Transverse colon (tissue), 4 donors: Measurements from ENCODE around the gene RHOT1. TPM values are rescaled to one million over a fixed set of nuclear protein-coding genes. Genes with fewer than 3 reads are reported as not detected.

ENCODE experiments used
- DNase-seq: peaks from one replicate; pipeline ENCODE4 v3.0.0-alpha.2; 2019
- H3K27ac ChIP-seq, 4 donors: fragments of 200-600 bp; sonication (generic); 2 replicates each; pipeline ENCODE4 v1.5.1; 2016 to 2018; ENCODE audit warnings: inconsistent platforms in 4 of 4
- H3K27me3 ChIP-seq: fragments of 200-600 bp; sonication (generic); 2 replicates; pipeline ENCODE4 v1.5.1; 2017; ENCODE audit warnings: inconsistent platforms
- H3K36me3 ChIP-seq, 4 donors: fragments of 200-600 bp; sonication (generic); 2 replicates each; pipeline ENCODE4 v1.5.1; 2017 to 2019; ENCODE audit warnings: inconsistent platforms in 4 of 4
- H3K4me1 ChIP-seq, 4 donors: fragments of 200-600 bp; sonication (generic); 2 replicates each; pipeline ENCODE4 v1.5.1; 2017 to 2020; ENCODE audit warnings: inconsistent platforms in 4 of 4
- H3K4me3 ChIP-seq, 4 donors: fragments of 200-600 bp; sonication (generic); 1 replicate in 1 of 4; 2 replicates in 3 of 4; pipeline versions ENCODE4 v1.5.1 to v1.6.1; 2017 to 2019; ENCODE audit warnings: inconsistent platforms in 4 of 4
- H3K9me3 ChIP-seq, 2 donors: fragments of 200-600 bp; sonication (generic); 2 replicates each; pipeline ENCODE4 v1.5.1; 2017 to 2019; ENCODE audit warnings: inconsistent platforms in 2 of 2
- EP300 ChIP-seq: sonication (generic); formaldehyde crosslinking; IDR thresholded peaks from one replicate; pipeline ENCODE4 v1.6.1; 2017; ENCODE audit warnings: antibody characterized with exemption, low read depth
- POLR2A ChIP-seq: fragments of 450-650 bp; IDR thresholded peaks from one replicate; pipeline ENCODE4 v1.6.1; 2016; ENCODE audit warnings: antibody characterized with exemption, mild to moderate bottlenecking, moderate library complexity
- POLR2AphosphoS5 ChIP-seq, 3 donors: sonication (generic); formaldehyde crosslinking; IDR thresholded peaks; one replicate each; pipeline ENCODE4 v1.6.1; 2016; ENCODE audit warnings: antibody characterized with exemption in 3 of 3
- WGBS, 2 donors: methylation state at CpG; one replicate each; pipeline ENCODE4 v1.1.5; 2018; ENCODE audit warnings: low coverage in 1 of 2; 5-methylcytosine and 5-hydroxymethylcytosine counted together
- in situ Hi-C, 4 donors: fragments of 200-750 bp; cut with MboI; loops; one replicate each; pipeline versions ENCODE4 v1.15.0 to v1.15.1; 2017; ENCODE audit warnings: low sequenced_read_pairs in 3 of 4, low pct_ligation_motif_present in 1 of 4, low pct_unique_long_range_greater_than_20kb in 1 of 4
- intact Hi-C: fragments of 100-400 bp; cut with DNase I; formaldehyde crosslinking; loops from one replicate; pipeline ENCODE4 v1.15.1; 2023; ENCODE audit warnings: low total_unique reads
- total RNA-seq, 4 donors: library from RNA; depleted of rRNA; stranded (reverse); fragments of >200 nt; gene quantifications; one replicate each; pipeline ENCODE4 v1.1.0, GENCODE V29; 2016
- TF ChIP-seq, protein P1 (sequence below), 5 experiments: fragments of 200-600 bp in 3 of 5; fragments of 450-650 bp in 2 of 5; sonication (generic) in 3 of 5; IDR thresholded peaks; 1 replicate in 2 of 5; 2 replicates in 3 of 5; pipeline ENCODE4 v1.5.1; 2016 to 2017; ENCODE audit warnings: antibody characterized with exemption in 5 of 5, inconsistent platforms in 3 of 5, mild to moderate bottlenecking in 2 of 5, moderate library complexity in 1 of 5

The RHOT1 gene
- total RNA-seq, 4 donors from 2014 or later, result 10.5 to 43.3 (median 30.8) TPM

- Histone ChIP-seq H3K4me3 (no peak overlapping the region), H3K36me3 (no peaks in the 10 kb centered on the region), H3K27ac (no peak overlapping the region), H3K4me1 (peaks cover 0 to 16% (median 3%) of the 10 kb centered on the region in 4 donors), H3K9me3 (no peaks in the 10 kb centered on the region), H3K27me3 (peaks cover 3% of the 10 kb centered on the region)
- intact Hi-C loops, result no loop called here
- TF ChIP-seq POLR2A (no peak), EP300 (no peak), POLR2AphosphoS5 (IDR thresholded peaks at IDR 0.05) (no peak)
- TF ChIP-seq, protein P1, sequence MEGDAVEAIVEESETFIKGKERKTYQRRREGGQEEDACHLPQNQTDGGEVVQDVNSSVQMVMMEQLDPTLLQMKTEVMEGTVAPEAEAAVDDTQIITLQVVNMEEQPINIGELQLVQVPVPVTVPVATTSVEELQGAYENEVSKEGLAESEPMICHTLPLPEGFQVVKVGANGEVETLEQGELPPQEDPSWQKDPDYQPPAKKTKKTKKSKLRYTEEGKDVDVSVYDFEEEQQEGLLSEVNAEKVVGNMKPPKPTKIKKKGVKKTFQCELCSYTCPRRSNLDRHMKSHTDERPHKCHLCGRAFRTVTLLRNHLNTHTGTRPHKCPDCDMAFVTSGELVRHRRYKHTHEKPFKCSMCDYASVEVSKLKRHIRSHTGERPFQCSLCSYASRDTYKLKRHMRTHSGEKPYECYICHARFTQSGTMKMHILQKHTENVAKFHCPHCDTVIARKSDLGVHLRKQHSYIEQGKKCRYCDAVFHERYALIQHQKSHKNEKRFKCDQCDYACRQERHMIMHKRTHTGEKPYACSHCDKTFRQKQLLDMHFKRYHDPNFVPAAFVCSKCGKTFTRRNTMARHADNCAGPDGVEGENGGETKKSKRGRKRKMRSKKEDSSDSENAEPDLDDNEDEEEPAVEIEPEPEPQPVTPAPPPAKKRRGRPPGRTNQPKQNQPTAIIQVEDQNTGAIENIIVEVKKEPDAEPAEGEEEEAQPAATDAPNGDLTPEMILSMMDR (IDR thresholded peaks at IDR 0.05), result no peak
- WGBS, 2 donors, result 75 to 80% methylated on average over 1 to 3 of the region's 3 CpGs
- in situ Hi-C loops, result no loop called here
- no peak for DNase-seq
These were observed 21.6 kb upstream of the RHOT1 start for GRCh38 chr17:32120716-32121115.

DNA sequence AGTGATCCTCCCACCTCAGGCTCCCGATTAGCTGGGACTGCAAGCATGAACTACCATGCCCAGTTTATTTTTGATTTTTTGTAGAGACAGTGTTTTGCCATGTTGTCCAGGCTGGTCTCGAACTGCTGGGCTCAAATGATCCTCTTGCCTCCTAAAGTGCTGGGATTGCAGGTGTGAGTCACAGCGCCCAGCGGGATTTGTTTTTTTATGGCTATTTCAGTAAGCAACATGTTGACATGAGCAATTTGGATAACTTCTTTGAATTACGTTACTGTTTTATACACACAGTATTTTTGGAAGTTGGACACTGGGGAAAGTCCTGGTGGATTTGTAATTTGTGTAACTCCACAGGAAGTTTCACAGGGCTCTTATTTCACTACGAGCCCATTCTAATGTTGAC is 18.5 kb upstream of the RHOT1 start:
- no peak overlapping the region for H3K4me3 ChIP-seq
- no peaks in the 10 kb centered on the region for H3K27me3 ChIP-seq
- intact Hi-C loops (no loop called here), in situ Hi-C loops (no loop called here)
- WGBS, 2 donors, result 60 to 69% methylated on average over 3 to 6 of the region's 6 CpGs
- no peaks in the 10 kb centered on the region for H3K36me3 ChIP-seq
- no peaks in the 10 kb centered on the region for H3K9me3 ChIP-seq
- TF ChIP-seq POLR2AphosphoS5 (IDR thresholded peaks at IDR 0.05), result no peak
- peaks cover 4 to 36% (median 14%) of the 10 kb centered on the region in 4 donors for H3K4me1 ChIP-seq
- H3K27ac ChIP-seq, result no peak overlapping the region
- no peak for DNase-seq

DNA sequence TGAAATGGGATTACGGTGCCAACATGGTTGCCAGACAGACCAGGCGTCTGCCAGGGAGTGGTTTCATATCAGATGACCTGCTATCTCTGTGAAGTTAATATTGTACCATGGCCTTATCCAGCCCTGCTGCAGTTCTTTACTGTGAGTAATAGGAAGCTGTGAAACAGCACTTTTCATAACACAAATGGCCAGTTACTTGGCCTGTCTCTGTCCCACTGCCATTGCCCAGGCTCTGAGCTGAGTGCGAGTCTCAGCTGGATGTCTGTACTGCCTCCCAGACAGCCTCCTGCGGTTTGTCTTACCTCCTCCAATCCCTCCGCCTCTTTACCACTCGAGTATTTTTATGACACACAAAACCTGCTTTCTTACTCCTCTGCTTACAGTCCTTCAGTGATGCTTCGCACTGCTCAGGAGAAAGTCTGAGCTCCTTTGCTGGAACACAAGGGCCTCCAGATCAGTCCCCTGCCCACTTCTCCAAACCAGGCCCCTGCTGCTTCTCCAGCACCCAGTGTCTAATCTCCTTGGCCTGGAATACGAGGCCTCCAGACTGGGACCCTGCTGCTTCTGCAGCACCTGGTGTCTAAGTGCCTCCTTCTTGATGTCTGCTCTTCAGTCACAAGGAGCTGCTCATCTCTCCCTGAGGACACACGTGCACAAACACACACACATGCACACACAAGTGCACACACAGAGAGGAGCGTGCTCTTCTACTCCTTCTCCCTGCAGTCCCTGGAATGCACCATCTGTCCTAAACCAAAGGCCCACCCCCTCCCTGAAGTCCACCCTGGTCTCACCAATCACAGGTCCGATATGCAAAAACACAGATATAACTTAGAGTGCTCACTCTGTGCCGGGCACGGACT is 17.1 kb upstream of the RHOT1 start:
- WGBS, 2 donors, result 67 to 71% methylated on average over 4 to 13 of the region's 13 CpGs
- intact Hi-C loops, result no loop called here
- DNase-seq, result no peak

DNA sequence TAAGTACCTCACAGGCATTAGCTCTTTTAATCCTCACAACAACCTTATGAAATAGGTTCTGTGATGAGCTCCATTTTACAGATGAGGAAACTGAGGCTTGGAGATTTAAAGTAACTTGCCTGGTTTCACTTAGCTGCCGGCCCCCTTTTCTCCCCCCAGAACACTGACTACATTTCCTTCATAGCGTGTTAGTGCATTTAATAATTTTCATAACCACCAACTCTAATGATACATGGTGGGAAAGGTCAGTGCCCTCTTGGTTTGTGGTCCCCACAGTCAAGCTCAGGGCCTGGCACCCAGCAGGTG is 16.5 kb upstream of the RHOT1 start:
- H3K9me3 ChIP-seq, result no peaks in the 10 kb centered on the region
- no peak overlapping the region for H3K27ac ChIP-seq
- intact Hi-C loops (no loop called here), in situ Hi-C loops (no loop called here)
- TF ChIP-seq EP300 (no peak), POLR2AphosphoS5 (IDR thresholded peaks at IDR 0.05) (no peak), POLR2A (no peak)
- TF ChIP-seq, protein P1 (IDR thresholded peaks at IDR 0.05), result no peak
- DNase-seq, result no peak
- no peaks in the 10 kb centered on the region for H3K36me3 ChIP-seq
- H3K4me3 ChIP-seq, result no peak overlapping the region
- peaks cover 9 to 36% (median 15%) of the 10 kb centered on the region in 4 donors for H3K4me1 ChIP-seq
- H3K27me3 ChIP-seq, result no peaks in the 10 kb centered on the region
- 60 to 91% methylated on average over 1 to 2 of the region's 2 CpGs for WGBS, 2 donors

More for the DNA sequence above, 17.1 kb upstream of the RHOT1 start:
- no peaks in the 10 kb centered on the region for H3K27me3 ChIP-seq
- H3K4me1 ChIP-seq, result peaks cover 9 to 36% (median 15%) of the 10 kb centered on the region in 4 donors
- no peaks in the 10 kb centered on the region for H3K36me3 ChIP-seq
- peak overlapping the region in 3 of 4 donors; percentile 40 to 49 (median 48) for H3K27ac ChIP-seq
- no peak overlapping the region for H3K4me3 ChIP-seq
- TF ChIP-seq POLR2A (no peak), POLR2AphosphoS5 (IDR thresholded peaks at IDR 0.05) (no peak), EP300 (no peak)
- TF ChIP-seq, protein P1 (IDR thresholded peaks at IDR 0.05), result no peak
- in situ Hi-C loops, result no loop called here
- no peaks in the 10 kb centered on the region for H3K9me3 ChIP-seq
